GM18507 (cell line): ENCODE measurements around the gene RBM4.
A peak's percentile ranks its signal among the peaks of the same experiment; 100 is the strongest.

Source experiments
- DNase-seq: peaks from one replicate; pipeline ENCODE4 v3.0.0; 2011; ENCODE audit warnings: low read depth; ENCODE audit not compliant: insufficient read length; ENCODE audit errors: extremely low spot score
- FAIRE-seq: peaks from 2 replicates; lab custom pipeline; 2011; peaks lifted over from hg19 to GRCh38; lab: Jason Lieb, UNC

The RBM4 gene

DNA sequence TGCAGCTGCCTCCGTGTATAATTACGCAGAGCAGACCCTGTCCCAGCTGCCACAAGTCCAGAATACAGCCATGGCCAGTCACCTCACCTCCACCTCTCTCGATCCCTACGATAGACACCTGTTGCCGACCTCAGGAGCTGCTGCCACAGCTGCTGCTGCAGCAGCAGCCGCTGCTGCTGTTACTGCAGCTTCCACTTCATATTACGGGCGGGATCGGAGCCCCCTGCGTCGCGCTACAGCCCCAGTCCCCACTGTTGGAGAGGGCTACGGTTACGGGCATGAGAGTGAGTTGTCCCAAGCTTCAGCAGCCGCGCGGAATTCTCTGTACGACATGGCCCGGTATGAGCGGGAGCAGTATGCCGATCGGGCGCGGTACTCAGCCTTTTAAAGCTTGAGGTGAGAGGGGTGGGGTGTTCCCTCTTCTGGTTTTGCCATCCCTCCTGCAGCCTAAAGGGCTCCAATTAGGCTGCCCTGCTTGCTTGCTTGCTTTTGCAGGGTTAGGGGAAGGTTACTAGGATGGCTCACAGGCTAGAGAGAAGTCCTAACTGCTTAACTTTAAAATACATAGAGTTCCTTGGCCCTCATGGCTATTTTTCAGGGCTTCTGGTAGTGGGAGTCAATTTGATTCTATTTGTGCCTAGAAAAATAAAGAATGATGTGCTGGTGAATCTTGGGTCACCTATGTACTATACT lies 5.4 kb downstream of the RBM4 start:
- DNase-seq (no peak), FAIRE-seq (no peak)

DNA sequence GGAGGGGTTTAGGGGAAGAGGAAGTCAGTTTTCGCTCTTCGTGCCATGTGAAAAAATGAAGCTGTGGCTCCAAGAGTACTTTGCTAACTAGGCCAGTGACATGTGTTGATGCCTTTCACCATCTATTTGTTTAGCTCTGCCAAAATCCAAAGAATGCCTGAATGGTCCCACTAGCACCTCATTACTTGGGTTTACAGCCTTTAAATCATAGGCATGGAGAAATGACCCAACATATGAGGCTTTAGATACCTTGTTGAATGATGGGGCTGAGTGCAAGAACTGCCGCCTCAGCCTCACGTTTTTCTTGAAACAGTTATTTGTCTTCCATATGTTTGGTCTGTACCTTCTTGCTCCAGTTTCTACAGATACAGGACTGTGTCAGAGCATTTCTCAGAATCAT lies 8.3 kb downstream of the RBM4 start:
- no peak for DNase-seq
- no peak for FAIRE-seq

DNA sequence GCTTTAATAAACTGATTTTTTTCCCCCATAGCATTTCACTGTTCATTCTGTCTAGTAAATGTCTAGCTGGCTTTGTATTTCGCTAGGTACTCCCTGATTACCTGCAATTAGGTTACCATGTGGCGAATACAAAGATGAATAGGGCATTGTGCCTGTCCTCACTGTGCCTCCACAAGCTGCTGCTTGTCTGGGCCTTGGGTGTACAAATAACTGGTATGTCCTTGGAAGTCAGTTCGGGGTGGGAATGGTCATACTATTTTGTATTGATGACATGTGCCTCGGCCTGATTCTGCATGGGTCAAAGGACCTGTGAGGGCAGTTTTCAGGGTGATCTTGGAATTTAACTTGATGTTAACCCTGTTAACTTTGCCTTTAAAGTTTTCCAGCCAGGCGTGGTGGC lies 11.4 kb downstream of the RBM4 start:
- DNase-seq, result no peak
- no peak for FAIRE-seq

DNA sequence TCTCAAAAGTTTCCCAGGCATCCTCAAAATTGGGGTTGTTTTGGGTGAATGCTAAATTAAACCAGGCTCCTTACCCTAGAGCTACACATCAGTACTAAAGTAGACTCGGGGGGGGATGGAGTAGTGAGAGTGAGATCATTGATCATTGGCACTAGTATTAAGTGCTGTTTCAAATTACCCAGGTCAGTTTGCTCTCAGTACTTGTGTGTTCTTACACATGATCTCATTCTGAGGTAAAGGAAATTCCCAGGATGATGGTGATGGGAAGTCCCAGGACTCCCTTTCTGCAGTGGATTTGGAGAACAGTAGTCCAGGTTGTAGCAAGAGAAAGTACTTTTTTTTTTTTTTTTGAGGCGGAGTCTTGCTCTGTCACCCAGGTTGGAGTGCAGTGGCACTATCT lies 12.5 kb downstream of the RBM4 start:
- FAIRE-seq (no peak), DNase-seq (no peak)

DNA sequence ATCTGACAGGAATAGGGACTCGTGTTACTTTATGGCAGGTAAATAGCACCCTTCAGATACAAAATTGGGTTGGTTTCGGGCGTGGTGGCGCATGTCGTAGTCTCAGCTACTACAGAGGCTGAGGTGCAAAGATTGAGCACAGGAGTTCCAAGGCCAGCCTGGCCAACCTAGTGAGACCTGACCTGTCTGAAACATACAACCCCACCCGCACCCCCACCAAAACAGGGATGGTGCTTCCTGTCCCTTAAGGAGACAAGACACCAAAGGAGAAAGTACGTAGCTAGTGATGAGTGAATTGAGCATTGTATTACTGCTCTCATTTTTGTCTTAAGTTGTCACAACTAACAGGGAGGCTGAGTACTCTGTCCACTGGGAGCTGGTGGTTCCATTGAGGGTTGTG lies 14.1 kb downstream of the RBM4 start:
- FAIRE-seq (no peak), DNase-seq (no peak)

DNA sequence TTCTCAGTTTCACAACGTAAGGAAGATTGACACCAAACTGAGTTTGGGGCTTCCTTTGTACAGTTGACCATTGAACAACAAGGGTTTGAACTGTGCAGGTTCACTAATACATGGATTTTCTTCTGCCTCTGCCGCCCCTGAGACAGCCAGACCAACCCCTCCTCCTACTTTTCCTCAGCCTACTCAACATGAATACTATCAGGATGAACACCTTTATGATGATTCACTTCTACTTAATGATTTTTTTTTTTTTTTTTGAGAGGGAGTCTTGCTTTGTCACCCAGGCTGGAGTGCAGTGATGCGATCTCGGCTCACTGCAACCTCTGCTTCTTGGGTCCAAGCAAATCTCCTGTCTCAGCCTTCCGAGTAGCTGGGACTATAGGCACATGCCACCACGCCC lies 14.6 kb downstream of the RBM4 start:
- DNase-seq (no peak), FAIRE-seq (no peak)

DNA sequence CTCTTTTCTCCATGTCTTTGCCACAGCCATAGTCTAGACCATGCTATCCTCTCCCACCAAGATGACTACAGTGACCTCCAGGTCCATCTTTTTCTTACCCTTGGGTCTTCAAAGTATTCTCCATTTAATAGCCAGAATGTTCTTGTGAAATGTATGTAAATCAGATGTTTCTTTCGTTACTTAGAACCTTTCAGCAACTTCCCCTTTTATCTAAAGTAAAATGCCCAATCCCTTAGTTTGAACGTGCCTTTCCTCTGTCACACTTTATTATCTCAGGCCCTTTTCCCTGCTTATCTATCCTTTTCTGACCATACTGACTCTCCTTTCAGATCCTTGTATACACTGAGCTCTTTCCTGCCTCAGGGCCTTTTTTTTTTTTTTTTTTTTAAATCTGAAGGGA lies 21.3 kb downstream of the RBM4 start:
- FAIRE-seq, result peak; percentile 24
- no peak for DNase-seq

DNA sequence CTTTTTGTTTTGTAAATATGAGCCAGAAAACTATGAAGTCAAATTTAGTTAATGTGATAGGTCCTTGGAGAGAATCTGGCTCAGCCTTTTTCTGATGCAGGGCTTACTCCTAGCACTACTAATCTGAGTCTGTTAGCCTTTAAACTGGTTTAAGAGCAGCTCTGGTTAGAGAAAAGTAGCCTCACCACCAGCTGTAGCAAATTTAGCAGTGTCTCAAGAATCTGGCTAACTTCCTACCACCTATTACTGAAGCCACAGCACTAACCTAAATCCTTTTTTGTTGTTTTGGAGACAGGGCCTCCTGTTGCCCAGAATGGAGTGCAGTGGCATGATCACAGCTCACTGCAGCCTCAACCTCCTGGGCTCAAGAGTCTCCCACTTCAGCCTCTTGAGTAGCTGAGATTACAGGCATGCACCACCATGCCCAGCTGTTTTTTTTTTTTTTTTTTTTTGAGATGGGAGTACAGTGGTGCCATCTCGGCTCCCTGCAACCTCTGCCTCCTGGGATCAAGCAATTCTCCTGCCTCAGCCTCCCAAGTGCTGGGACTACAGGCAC lies 25.3 kb downstream of the RBM4 start:
- DNase-seq (no peak), FAIRE-seq (no peak)

DNA sequence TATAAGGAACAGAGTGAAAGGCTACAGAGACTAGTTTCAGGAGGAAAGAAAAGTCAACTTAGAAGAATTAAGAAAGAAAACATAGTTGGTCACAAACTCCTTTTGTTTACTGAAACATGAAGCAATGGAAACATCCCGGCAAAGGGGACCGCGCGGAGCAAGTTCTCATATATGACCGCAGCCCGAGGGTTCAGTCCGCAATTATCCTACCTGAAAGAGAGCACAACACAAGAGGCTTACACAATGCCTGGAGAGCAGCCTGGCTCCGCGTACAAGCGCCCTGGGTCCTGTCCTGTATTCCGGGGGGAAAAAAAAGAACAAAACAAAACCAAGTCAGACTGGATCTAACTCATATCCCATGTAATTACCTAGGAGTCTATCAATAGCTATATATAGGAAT lies 26.9 kb downstream of the RBM4 start:
- FAIRE-seq, result no peak
- DNase-seq, result no peak

DNA sequence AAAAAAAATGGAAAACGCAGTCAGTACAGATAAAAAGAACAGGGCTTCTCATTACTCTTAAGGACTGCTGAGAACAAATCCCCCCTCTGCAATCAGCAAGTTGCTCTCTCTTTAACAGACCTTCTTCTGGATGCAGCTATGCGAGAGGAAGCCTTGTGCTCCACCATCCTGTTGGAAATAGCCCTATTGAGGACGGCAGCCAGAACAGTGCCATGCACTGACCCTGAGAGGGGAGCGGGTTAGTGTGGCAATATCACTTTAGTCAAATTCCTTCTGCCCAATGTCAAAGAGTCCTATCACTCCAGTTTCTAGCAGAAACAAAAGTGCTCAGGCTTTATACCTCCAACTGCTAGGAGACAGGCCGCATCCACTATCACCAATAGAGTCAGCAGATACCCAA lies 32.3 kb downstream of the RBM4 start:
- no peak for FAIRE-seq
- DNase-seq, result no peak

DNA sequence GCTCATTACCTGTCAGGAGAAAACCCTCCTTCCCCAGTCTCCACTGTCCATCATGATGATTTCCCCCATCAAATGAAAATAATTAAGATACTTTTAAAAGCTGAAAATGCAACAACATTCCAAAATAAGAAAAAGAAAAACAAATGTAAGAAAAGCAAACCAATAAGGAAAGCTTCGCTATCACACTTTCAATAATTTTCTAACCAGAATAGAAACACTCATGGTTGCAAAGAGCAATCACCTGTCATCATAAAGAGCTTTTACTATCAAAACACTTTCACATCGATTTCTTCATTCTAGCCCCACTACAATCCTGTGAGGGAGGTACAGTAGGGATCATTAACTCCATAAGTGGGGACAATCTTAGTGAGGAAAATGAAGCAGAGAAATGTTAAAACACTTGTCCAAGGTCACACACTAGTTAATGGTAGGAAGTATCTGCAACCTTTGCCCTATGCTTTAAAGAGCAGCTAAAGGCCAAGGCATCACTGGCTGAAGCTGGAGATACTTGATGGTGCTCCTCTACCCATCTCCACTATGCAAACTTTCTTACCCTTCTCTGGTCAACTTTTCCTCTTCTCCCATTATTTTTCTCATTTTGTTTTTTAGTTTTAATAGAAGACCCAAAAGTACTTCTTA lies 36.6 kb downstream of the RBM4 start:
- no peak for FAIRE-seq
- DNase-seq, result no peak

DNA sequence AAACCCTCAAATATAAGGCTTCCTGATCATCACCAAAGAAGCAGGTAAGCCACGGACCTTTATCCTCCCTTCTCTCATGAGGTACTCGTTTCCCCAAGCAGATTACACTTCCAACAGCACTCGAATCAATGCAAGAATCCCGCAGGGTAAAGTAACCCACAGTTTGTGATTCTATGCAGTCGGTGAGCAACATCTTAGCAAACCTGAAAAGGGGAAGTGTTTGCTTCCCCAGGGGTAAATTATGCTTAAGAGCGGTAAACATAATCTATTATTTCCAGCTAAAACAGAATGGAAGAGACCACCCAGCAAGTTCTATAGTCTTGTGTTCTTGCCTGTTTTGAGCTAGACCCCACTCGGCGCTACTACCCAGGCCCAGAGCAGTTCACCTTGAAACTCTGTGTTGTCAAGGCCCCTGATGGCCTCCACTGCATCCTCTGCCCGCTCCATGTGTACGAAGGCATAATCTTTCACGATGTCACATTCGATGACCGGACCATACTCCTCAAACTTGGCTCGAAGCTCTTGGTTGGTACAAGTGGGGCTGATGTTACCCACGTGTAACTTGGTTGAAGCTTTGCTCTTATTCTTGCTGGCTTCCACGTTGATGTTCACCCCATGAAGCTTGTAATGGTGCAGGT lies 37.9 kb downstream of the RBM4 start:
- no peak for FAIRE-seq

DNA sequence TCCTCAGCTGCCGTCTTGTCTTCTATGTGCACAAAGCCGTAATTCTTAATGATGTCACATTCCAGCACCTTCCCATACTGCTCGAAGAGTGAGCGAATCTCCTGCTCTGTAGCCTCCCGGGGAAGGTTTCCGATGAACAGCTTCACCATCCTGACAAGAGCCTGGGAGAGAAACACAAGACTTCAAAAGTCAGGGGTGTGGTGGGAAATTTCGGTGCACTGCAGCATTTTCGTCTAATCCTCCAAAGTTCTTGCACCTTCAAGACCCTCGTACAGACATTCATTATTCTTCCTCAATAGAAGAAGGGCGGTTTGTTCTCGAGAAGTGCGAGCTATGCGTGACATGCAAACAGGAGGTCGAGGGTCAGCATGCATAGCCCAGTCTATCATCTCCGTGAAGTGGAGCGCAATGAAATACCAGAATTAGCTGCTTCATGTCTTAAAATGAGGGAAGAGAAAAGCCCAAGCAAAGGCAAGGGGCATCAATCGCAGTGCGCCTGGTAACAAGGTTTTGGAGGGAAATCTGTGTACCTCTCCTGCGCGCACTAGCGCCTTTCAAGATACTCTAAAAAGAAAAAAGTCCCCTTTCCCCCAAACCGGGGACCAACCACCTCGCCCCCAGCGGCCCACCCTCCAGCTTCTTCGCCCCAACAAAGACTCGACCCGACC lies 38.6 kb downstream of the RBM4 start:
- FAIRE-seq, result no peak
- DNase-seq, result no peak

More for the DNA sequence above, 37.9 kb downstream of the RBM4 start:
- no peak for DNase-seq

DNA sequence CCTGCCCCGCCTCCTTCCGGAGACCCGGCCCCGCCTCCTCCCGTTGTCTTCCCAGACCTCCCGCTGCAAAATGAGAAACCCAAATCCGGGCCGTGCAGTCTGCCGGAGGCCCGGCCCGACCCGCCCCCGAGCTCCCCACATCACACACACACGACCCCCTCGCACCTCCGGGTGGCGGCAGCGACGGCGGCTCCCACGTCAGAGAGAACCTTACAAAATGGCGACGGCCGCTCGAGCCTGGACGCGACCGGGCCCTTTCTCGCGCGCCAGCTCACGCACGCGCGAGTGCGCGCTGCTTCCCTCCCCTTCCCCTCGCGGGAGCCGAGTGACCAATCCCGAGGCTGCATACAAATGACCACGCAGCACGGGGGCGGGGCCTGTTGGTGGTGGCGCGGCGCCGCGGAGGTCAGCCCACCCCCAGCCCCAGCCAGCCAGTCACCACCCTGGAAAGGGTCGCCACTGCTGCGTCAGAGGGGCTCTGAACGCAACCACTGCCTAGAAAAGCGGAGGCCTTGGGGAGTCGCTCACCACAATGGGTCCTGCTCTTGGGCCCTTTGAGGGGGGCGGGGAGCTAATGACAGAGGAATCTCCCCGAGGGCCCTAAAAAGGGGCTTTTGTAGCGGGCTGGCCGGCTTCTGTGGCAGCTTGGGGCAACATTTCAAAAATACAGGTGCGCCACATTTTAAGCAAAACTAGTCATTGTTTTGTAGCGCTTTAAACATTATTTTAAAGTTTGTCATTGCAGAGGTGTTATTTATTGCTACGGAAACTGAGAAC lies 39.3 kb downstream of the RBM4 start, which contains the start of gene RBM4B:
Gene RBM4B, minus strand, starts transcription at position 289 of the 777 bp plus-strand sequence. CDS start 808 bp downstream, outside the sequence.
- FAIRE-seq (peak; percentile 88), DNase-seq (peak; percentile 94)

DNA sequence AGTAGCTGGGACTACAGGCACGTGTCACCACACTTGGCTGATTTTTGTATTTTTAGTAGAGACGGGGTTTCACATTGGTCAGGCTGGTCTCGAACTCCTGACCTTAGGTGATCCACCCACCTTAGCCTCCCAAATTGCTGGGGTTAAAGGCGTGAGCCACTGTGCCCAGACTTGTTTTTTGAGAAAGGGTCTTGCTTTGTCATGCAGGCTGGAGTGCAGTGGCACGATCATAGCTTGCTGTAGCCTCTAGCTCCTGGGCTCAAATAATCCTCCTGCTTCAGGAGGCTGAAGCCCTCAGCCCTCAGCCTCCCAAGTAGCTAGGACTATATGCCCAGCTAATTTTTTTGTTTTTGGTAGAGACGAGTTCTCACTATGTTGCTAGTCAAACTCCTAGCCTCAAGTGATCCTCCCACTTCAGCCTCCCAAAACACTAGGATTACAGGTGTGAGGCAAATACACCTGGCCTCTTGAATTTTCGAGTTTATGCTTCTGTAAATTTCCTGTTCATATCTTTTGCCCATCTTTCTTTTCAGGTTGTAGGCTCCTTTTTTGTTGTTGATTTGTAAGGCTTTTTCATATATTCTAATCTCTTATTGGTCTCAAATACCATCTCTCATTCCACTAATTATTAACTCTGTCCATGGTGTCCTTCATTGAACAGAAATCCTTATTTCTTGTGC lies 42.6 kb downstream of the RBM4 start:
- DNase-seq, result no peak
- FAIRE-seq, result no peak

DNA sequence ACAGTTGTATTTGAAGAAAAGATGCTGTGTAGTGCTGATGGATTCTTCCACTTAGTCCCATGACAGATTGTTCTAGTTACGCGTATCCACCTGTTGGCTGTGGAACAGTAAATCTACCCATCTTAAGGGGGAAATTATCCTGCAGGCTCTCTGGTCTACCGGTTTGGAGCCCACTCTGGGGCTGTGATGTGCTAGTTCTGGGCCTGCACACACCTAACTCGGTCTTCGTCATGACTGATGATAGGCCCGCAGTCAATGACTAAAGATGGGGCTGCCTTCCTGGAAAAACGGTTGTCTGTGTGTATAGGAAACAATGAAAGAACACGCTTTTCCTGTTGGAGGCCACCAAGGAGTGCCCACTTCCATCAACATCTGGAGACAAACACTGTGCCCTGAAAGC lies 45.4 kb downstream of the RBM4 start:
- DNase-seq (no peak), FAIRE-seq (no peak)

DNA sequence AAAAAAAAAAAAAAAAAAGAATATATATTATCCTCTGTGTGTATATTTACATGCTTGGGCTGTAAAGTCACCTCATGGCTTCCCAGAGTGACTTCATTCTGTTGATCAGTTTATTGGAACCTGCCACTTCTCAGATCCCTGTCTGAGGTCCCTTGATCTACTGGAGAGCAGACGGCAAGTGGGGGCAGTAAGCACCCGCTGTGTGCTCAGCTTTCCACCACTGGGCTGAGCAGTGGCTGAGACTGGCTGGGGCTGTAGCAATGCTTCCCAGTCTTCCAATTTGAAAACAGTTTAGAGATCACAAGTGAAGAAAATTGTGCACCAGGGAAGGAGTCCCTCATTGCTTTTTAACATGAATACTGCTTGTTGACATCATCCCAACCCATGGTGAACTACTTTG lies 46.1 kb downstream of the RBM4 start:
- no peak for FAIRE-seq

DNA sequence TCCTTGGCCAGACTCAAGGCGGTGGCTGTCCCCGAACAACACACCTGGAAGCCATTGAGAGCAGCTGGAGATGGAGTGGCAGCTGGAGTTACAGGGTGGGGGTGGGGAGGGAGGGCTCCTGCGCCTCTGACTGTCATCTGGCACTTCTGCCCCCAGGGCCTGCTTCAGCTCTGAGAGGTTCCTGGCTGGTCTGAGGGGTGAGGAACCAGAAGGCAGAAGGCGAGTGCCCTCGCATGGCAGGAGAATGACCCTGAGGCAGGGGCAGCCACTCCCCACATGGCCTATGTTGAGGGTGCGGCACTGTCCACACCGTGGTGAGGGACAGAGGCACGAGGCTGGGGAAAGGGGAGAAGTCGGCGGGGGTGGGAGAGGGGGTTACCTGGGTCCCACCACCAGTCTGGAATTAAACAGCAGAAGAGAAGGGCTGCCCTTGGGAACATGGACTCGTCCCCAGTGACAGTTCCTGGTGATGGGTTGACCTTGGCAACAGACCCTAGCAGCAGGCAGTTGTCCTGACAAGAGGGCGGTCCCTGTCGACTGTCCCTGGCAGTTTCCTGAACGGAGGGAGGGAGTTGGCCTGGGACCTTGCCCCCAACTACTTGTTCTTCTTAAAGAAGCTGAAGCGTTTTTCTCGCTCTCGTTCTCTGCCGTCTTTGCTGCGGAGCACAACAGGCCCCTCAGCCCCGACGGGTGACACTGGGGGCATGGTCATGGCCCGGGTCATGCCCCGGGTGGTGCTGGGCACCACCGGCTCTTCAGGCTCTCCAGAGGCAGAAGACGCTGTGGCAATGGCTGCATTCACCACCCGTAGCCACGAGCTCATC lies 47.0 kb downstream of the RBM4 start:
- FAIRE-seq (no peak), DNase-seq (no peak)

More for the DNA sequence above, 46.1 kb downstream of the RBM4 start:
- no peak for DNase-seq
